Tibial artery (tissue), 4 donors: ENCODE results near the gene B4GALT1.

ENCODE experiments used
- DNase-seq, 2 donors: peaks; one replicate each; pipeline ENCODE4 v3.0.0-alpha.2; 2019
- H3K27ac ChIP-seq, 2 donors: fragments of 200-600 bp; sonication (generic) in 1 of 2; 1 replicate in 1 of 2; 2 replicates in 1 of 2; pipeline ENCODE4 v1.5.1; 2018 to 2019; ENCODE audit warnings: mild to moderate bottlenecking in 1 of 2
- H3K27me3 ChIP-seq, 2 donors: fragments of 200-600 bp; sonication (generic) in 1 of 2; one replicate each; pipeline versions ENCODE4 v1.5.1 to v1.6.0; 2016 to 2019
- H3K36me3 ChIP-seq, 3 donors: fragments of 200-600 bp; sonication (generic) in 2 of 3; one replicate each; pipeline ENCODE4 v1.5.1; 2016 to 2019; ENCODE audit warnings: mild to moderate bottlenecking in 2 of 3
- H3K4me1 ChIP-seq, 4 donors: fragments of 200-600 bp; sonication (generic) in 2 of 4; 1 replicate in 3 of 4; 2 replicates in 1 of 4; pipeline ENCODE4 v1.5.1; 2016 to 2019
- H3K4me3 ChIP-seq, 2 donors: fragments of 200-600 bp; sonication (generic) in 1 of 2; 1 replicate in 1 of 2; 2 replicates in 1 of 2; pipeline ENCODE4 v1.5.1; 2018 to 2019; ENCODE audit warnings: mild to moderate bottlenecking in 2 of 2
- H3K9me3 ChIP-seq, 3 donors: fragments of 200-600 bp; sonication (generic) in 1 of 3; one replicate each; pipeline ENCODE4 v1.5.1; 2016 to 2019
- intact Hi-C: fragments of 100-400 bp; cut with DNase I; formaldehyde crosslinking; loops from one replicate; pipeline ENCODE4 v1.15.0; 2023; ENCODE audit warnings: low total_unique reads
- TF ChIP-seq, protein P1 (sequence below), 2 experiments: fragments of 200-600 bp in 1 of 2; fragments of 450-650 bp in 1 of 2; IDR thresholded peaks; one replicate each; pipeline ENCODE4 v1.5.1; 2017 to 2019; ENCODE audit warnings: antibody characterized with exemption in 2 of 2, mild to moderate bottlenecking in 1 of 2, moderate library complexity in 1 of 2

B4GALT1 gene

DNA sequence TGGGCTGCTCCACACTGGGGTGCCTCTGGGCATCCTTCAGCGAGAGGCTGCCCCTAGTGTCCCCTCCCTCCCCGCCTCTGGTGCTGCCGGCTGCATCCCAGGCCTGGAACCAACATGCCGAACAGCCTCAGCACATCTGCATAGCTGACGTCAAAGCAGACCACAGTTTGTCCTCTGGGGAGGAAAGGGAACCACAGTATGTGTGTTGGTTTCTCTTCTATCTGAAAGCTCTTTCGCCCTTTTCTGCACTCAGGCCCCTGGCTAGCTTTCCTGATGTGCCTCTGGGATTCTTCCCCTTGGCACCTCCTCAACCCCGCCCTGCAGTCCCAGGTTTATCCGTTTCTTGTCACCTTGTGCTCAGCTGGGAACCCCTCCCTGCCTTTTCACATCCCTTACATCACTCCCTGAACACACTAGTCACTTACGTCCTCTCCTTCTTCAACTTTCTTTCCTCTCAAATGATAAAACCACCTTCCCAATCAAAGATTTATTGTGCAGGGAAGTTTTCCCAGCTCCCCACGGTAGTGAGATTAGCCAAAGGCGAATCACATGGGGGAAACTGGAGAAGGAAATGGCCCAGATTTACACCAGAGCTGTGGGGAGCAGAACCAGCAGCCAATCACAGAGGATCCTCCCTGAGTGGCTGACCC lies 35.5 kb upstream of the B4GALT1 start:
- TF ChIP-seq, protein P1, sequence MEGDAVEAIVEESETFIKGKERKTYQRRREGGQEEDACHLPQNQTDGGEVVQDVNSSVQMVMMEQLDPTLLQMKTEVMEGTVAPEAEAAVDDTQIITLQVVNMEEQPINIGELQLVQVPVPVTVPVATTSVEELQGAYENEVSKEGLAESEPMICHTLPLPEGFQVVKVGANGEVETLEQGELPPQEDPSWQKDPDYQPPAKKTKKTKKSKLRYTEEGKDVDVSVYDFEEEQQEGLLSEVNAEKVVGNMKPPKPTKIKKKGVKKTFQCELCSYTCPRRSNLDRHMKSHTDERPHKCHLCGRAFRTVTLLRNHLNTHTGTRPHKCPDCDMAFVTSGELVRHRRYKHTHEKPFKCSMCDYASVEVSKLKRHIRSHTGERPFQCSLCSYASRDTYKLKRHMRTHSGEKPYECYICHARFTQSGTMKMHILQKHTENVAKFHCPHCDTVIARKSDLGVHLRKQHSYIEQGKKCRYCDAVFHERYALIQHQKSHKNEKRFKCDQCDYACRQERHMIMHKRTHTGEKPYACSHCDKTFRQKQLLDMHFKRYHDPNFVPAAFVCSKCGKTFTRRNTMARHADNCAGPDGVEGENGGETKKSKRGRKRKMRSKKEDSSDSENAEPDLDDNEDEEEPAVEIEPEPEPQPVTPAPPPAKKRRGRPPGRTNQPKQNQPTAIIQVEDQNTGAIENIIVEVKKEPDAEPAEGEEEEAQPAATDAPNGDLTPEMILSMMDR (IDR thresholded peaks at IDR 0.05), result no peak
- Histone ChIP-seq H3K27ac (no peak overlapping the region), H3K36me3 (no peaks in the 10 kb centered on the region), H3K27me3 (no peaks in the 10 kb centered on the region), H3K9me3 (no peaks in the 10 kb centered on the region), H3K4me1 (peaks cover 0 to 20% (median 9%) of the 10 kb centered on the region in 4 donors), H3K4me3 (no peak overlapping the region)
- intact Hi-C loops, result no loop called here
- peak in 1 of 2 donors; percentile 54 for DNase-seq

DNA sequence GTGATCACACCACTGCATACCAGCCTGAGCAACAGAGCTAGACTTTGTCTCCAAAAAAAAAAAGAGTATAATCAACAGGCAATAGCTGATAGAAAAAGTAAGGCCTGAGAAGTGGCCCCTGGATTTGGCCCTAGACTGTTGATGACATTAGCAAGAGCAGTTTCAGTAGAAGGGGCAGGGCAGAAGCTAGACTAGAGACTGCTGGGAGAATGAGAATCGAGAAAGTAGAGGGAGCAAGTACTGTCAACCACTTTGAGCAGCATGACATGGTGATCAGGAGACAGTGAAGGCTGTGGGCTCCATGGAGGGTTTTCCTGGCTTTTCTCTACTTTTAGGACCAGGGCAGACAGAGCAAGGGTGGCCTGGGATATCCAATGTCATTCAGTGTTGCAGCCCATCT lies 34.9 kb upstream of the B4GALT1 start:
- TF ChIP-seq, protein P1 (IDR thresholded peaks at IDR 0.05), result no peak
- Histone ChIP-seq H3K27me3 (no peaks in the 10 kb centered on the region), H3K9me3 (no peaks in the 10 kb centered on the region), H3K4me1 (peaks cover 0 to 27% (median 16%) of the 10 kb centered on the region in 4 donors), H3K36me3 (no peaks in the 10 kb centered on the region), H3K27ac (no peak overlapping the region), H3K4me3 (no peak overlapping the region)
- intact Hi-C loops, result no loop called here
- DNase-seq, result no peak

DNA sequence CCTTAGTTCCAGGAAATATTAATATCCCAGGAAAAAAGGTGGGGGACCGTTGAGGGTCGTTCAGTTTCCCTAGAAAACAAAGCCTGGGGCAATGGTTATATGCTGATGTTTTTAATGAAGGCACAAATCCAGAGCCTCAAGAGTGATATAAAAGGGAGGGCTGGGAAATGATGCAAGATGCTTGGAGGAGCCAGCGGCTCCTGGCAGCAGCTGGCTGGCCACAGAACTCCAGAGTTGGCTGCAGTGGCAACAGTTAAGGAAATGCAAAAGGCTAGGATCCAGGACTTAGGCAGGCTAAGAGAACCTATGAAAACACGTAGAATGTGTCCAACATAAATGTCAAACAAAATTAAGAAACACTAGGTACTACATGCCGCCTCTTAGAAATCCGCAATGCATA lies 31.0 kb upstream of the B4GALT1 start:
- Histone ChIP-seq H3K4me3 (peak overlapping the region; percentile 12 to 27), H3K27ac (peak overlapping the region; percentile 69 to 79)

DNA sequence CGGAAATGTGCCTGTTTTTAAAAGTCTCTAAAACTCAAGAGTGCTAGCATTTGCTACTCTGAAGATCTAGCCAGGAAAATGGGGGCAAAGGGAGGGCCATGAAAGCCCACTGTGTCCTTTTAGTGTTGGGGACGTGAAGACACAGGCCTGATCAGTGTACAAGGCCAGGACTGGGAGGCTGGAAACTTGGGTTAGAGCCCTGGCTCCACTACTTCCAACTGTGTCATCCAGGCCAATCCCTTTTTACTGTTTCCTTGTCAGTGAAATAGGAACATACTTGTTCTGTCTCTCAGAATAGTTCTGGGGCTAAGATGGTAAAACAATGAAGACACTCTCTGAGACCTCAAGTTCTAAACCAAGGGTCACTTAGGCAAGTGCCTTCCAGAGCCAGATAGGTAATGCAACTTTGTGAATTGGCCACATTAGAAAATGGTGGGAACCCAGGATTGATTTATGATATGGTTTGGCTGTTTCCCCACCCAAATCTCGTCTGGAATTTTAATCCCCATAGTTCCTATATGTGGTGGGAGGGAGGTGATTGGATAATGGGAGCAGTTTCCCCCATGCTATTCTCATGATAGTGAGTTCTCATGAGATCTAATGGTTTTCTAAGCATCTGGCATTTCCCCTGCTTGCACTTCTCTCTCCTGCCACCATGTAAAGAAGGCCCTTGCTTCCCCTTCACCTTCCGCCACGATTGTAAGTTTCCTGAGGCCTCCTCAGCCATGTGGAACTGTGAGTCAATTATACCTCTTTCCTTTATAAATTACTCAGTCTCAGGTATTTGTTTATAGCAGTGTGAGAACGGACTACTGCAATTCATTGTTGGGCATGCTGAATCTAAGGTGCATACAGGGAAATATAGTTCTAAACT lies 30.4 kb upstream of the B4GALT1 start:
- intact Hi-C loops, result no loop called here
- Histone ChIP-seq H3K9me3 (no peaks in the 10 kb centered on the region), H3K36me3 (no peaks in the 10 kb centered on the region), H3K4me1 (peaks cover 0 to 52% (median 29%) of the 10 kb centered on the region in 4 donors), H3K4me3 (peak overlapping the region in 1 of 2 donors; percentile 27), H3K27me3 (no peaks in the 10 kb centered on the region), H3K27ac (peak overlapping the region; percentile 69 to 79)
- DNase-seq, result peak; percentile 64 to 83
- TF ChIP-seq, protein P1 (IDR thresholded peaks at IDR 0.05), result peak in 1 of 2 experiments; percentile 34

More for the DNA sequence above, 31.0 kb upstream of the B4GALT1 start:
- intact Hi-C loops, result no loop called here
- Histone ChIP-seq H3K9me3 (no peaks in the 10 kb centered on the region), H3K4me1 (peaks cover 0 to 45% (median 25%) of the 10 kb centered on the region in 4 donors), H3K27me3 (no peaks in the 10 kb centered on the region), H3K36me3 (no peaks in the 10 kb centered on the region)
- DNase-seq, result peak; percentile 71 to 89
- TF ChIP-seq, protein P1 (IDR thresholded peaks at IDR 0.05), result no peak

DNA sequence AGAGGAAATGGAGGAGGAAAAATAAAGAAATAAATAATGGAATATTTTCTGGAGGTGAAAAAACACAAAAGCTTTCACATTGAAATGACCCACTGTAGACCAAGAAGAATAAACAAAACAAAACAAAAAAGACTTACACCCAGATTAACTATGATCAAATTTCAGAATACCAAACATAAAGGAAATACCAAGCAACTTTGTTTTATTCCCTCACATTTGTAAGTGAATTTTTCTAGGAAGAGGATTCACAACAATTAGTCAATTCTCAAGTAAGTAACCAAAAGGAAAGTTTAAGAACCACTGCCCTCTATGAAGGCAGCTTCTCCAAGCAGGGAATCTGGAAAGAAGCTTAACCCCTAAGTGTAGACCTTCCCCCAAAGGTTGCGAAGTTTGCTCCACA lies 29.6 kb upstream of the B4GALT1 start:
- no peak for DNase-seq
- H3K27ac ChIP-seq, result peak overlapping the region; percentile 69 to 79
- intact Hi-C loops, result no loop called here
- no peaks in the 10 kb centered on the region for H3K9me3 ChIP-seq
- no peak overlapping the region for H3K4me3 ChIP-seq
- no peaks in the 10 kb centered on the region for H3K27me3 ChIP-seq
- TF ChIP-seq, protein P1 (IDR thresholded peaks at IDR 0.05), result no peak
- H3K36me3 ChIP-seq, result no peaks in the 10 kb centered on the region
- peaks cover 0 to 59% (median 32%) of the 10 kb centered on the region in 4 donors for H3K4me1 ChIP-seq
